OCI-LY3 (cell line): ENCODE measurements around the gene GPR132.

Experiments used
- CTCF ChIP-seq: fragments of 200-600, 300-600 bp; sonication (generic); IDR thresholded peaks from 2 replicates; pipeline ENCODE4 v1.5.1; 2014; ENCODE audit warnings: antibody characterized with exemption, low read length, low read depth
- EZH2phosphoT487 ChIP-seq: fragments of 200-600 bp; shearing (Covaris generic); IDR thresholded peaks from 2 replicates; pipeline ENCODE4 v1.6.1; 2018; ENCODE audit warnings: antibody characterized with exemption, mixed run types, low read depth

DNA sequence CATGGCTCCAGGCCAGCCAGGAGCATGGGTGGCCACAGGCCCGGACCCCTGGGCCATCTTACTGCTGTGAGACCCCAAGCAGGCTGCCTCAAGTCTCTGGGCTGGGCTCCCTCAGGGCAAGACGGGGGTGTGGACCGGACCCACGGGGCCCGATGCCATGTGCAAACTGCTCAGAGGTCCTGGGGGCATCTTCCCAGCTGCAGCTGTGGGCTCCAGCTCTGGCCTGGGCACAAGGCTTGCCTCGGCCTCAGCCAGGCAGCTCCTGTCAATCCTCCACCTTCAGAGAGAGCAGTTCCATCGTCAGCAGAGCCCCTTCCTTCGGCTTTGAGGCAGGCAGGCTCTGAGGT is 12.4 kb upstream of the GPR132 start:
- TF ChIP-seq CTCF = no peak
- no peak for TF ChIP-seq EZH2phosphoT487
